IPS-18a (cell line): ENCODE data around the gene TUBA1A.
"Not testable (repeated sequence)": the region's sequence is repeated elsewhere in the genome, so short reads cannot be mapped to it uniquely, and the experiment has no call there.

Experiments used
- H3K27ac ChIP-seq: one replicate; pipeline ENCODE4 v1.5.1; 2013; ENCODE audit warnings: low read length
- H3K27me3 ChIP-seq: one replicate; pipeline ENCODE4 v1.6.1; 2013; ENCODE audit warnings: mild to moderate bottlenecking, low read length; ENCODE audit not compliant: control insufficient read depth, insufficient read depth
- H3K36me3 ChIP-seq: one replicate; pipeline ENCODE4 v1.6.1; 2013; ENCODE audit warnings: low read depth, low read length; ENCODE audit not compliant: control insufficient read depth
- H3K4me1 ChIP-seq: one replicate; pipeline ENCODE4 v1.6.1; 2013; ENCODE audit warnings: low read depth, low read length; ENCODE audit not compliant: control insufficient read depth
- H3K4me3 ChIP-seq: one replicate; pipeline ENCODE4 v1.5.1; 2013; ENCODE audit warnings: low read length
- H3K9ac ChIP-seq: one replicate; pipeline ENCODE4 v1.6.1; 2013; ENCODE audit warnings: mild to moderate bottlenecking, low read length, moderate library complexity
- H3K9me3 ChIP-seq: one replicate; pipeline ENCODE4 v1.6.1; 2013; ENCODE audit warnings: low read depth, low read length; ENCODE audit not compliant: control insufficient read depth

The TUBA1A gene

DNA sequence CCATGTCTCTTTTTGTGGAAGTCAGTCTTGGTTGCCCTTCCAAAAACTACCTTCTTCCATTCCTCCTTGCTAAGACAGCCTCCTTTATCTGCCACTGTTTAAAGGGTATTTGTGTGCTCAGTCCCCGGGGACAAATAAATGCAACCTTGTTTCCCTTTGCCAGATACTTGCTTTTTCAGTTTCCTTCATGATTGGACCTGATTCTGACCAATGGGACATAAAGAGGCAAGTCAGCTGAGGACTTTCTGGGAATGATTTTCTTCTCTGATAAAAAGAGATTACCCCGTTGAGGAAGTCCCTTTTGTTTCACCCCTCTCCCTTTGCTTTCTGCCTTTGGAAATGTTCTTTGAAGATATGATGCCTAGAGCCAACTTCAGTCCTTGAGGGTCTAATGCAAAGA lies 50.3 kb downstream of the TUBA1A start:
- H3K9ac ChIP-seq, result no peak overlapping the region
- no peak overlapping the region for H3K27ac ChIP-seq
- H3K9me3 ChIP-seq, result no peaks in the 10 kb centered on the region

DNA sequence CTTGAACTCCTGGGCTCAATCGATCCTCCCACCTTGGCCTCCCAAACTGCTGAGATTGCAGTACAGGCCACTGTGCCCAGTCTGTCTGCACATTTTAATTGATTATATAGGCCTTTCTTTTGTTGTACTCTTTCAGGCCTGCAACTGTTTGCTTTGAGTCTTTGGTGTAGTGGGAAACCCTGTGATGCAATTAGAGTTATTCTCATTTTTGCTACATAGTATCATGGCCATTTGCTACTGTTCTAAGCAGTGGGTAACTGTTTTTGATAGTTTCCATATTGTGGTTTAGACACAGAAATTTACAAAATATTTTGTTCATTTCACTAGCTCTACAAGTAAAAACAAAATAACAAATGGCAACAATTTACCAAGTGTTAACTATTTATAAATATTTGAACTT lies 51.4 kb downstream of the TUBA1A start:
- Histone ChIP-seq H3K9me3 (no peaks in the 10 kb centered on the region), H3K4me3 (no peak overlapping the region), H3K4me1 (no peaks in the 10 kb centered on the region), H3K27me3 (peaks cover 1% of the 10 kb centered on the region), H3K36me3 (no peaks in the 10 kb centered on the region), H3K9ac (no peak overlapping the region), H3K27ac (no peak overlapping the region)

More for the DNA sequence above, 50.3 kb downstream of the TUBA1A start:
- no peak overlapping the region for H3K4me3 ChIP-seq
- no peaks in the 10 kb centered on the region for H3K4me1 ChIP-seq
- H3K36me3 ChIP-seq, result no peaks in the 10 kb centered on the region
- no peaks in the 10 kb centered on the region for H3K27me3 ChIP-seq

DNA sequence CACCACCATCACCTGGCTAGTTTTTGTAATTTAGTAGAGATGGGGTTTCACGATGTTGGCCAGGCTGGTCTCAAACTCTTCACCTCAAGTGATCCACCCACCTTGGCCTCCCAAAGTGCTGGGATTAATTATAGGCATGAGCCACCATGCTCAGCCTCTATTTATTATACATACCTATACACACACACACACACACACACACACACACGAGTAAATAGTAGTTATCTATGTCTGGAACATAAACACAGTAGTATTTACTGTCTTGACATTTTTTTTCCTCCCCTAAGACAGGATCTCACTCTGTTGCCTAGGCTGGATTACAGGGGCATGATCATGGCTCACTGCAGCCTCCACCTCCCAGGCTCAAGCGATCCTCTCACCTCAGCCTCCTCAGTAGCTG lies 51.9 kb downstream of the TUBA1A start:
- not testable (repeated sequence) for H3K36me3 ChIP-seq, H3K9ac ChIP-seq, H3K4me1 ChIP-seq, H3K9me3 ChIP-seq, H3K27ac ChIP-seq, H3K4me3 ChIP-seq, H3K27me3 ChIP-seq
